ENCODE measurements around the gene SLC25A18.
"Not testable (repeated sequence)": the region's sequence is repeated elsewhere in the genome, so short reads cannot be mapped to it uniquely, and the experiment has no call there.

Gene SLC25A18, protein sequence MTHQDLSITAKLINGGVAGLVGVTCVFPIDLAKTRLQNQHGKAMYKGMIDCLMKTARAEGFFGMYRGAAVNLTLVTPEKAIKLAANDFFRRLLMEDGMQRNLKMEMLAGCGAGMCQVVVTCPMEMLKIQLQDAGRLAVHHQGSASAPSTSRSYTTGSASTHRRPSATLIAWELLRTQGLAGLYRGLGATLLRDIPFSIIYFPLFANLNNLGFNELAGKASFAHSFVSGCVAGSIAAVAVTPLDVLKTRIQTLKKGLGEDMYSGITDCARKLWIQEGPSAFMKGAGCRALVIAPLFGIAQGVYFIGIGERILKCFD

DNA sequence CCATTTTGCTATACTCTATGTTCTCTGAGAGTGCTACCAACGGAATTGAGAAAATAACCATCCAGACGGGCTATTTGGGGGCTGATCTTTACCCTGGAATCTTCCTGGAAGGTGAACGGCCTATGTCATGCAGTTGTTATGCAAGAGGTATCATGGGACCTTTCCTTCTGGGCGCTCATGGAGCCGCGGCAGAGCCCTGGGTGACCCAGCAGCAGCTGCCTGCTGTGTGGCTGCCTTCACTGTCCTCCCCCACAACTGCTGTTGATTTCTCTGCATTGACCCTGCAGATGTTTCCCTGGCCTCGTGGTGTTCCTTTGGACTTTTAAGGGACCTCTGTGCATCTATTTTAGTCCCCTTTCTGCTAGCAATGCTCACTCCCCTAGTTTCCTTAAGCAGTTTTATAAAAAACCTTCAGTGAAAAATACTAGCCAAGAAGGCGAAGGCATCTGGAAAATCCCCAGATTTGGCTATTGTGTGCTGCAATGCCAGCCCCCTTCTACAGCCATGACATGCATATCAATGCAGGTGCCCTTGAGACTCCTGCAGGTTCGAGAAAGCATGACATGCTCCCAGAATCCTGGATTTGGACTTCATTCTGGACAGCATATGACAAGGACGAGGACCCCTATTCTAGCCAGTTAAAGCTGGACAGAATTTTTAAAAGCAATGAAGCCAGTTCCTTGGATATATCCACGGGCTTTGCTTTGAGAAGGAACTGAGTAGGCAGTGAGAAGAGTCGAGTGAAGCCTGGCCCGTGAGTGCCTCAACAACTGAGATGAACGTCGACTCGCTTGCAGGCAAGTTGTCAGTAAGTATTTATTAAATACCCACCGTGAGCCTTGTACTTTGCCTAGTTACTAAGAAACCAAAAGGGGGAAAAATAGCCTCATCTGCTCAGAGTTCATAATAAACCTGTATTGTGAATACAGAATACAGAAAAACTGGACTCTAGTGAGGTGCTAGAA is at the start of gene SLC25A18:
Gene SLC25A18 (plus strand): TSS at position 593 of the 965 bp plus-strand sequence. CDS start 16,447 bp downstream, outside the sequence.
- no peak for DNase-seq (ENCODE audit: extremely low read depth in 1 of 2, low read depth in 1 of 2)

DNA sequence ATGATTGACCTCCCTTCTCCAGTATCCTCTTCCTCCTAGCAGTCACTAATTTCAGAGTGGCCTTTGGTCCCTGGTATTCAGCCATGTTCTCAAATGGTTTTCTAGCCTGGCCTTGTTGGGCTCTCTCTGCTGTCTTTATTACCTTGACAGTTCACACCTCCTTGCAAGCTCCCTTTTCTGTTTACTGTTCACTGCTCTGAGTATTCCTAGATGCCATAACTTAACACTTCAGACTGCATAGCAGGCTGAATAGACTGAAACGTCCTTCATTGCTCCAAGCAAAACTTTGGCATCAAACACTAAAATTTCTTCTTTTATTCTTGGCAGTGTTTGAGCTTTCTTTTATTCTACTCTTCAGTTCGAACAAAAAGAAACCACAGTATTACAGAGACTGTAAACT is 49.7 kb upstream of the SLC25A18 start:
- DNase-seq (ENCODE audit: extremely low read depth in 1 of 2, low read depth in 1 of 2): no peak

DNA sequence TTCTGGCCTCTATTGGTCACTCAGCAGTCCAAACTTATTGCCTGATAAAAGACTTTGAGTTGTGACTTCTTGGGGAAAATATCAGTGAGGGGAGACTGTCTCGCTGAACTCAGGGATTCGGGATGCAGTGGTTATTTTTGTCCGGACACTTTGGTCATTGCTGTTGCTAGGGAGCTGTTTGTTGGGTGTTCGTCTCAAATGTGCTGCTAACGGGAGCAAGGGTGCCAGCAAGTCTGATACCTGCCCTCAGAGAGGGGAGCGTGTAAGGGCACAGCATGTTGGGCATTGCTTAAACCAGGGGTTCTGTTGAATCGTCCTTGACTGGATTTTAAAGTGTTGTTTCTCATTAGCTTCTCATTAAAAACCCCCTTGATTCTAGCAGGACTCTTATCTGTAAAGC is 49.2 kb upstream of the SLC25A18 start:
- DNase-seq (ENCODE audit: extremely low read depth in 1 of 2, low read depth in 1 of 2): no peak

DNA sequence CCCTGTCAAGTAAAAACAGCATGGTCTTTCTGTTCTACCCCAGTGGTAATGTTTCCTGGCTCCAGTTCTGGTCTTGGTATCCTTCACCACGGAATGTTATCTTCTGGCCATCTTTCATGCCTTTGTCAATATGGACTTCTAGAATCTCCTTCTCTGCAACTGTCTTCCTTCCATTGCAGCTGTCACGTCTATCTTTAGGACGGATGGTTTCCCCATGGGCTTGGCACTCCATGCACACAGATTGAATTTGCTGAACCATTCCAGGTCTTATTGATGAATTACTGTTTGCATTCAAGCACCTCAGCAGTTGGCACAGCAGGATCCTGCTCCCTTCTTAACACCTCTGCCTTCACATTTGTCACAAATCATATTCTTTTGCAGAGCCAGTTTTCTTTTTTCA is 44.9 kb upstream of the SLC25A18 start:
- no peak for DNase-seq (ENCODE audit: extremely low read depth in 1 of 2, low read depth in 1 of 2)

DNA sequence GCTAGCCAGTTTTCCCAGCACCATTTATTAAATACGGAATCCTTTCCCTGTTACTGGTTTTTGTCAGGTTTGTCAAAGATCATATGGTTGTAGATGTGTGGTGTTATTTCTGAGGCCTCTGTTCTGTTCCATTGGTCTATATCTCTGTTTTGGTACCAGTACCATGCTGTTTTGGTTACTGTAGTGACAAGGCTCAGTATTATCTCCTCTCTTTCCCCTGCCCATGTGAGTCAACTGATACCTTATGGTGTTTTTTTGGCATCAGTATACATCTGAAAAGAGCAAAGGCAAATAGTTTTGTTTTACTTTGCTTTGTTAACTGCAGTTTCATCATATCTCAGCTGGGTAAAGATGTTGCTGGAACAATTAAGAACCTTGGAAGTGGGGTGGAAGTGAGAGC is 41.3 kb upstream of the SLC25A18 start:
- DNase-seq (ENCODE audit: extremely low read depth in 1 of 2, low read depth in 1 of 2): not testable (repeated sequence)

DNA sequence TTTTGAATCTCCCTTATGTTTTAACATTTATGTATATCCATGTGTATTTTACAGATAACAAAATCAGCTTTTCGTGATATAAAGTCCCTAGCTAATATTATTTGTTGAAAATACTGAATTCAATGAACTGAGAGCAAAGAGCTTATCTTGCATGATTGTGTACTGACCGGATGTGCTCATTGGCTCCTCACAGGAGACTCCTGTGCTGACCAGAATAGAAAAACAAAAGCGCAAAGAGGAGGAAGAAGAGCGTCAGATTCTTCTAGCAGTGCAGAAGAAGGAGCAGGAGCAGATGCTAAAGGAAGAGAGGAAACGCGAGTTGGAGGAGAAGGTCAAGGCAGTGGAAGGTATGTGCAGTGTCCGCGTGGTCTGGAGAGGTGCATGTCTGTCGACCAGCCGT is 39.4 kb upstream of the SLC25A18 start:
- no peak for DNase-seq (ENCODE audit: extremely low read depth in 1 of 2, low read depth in 1 of 2)

DNA sequence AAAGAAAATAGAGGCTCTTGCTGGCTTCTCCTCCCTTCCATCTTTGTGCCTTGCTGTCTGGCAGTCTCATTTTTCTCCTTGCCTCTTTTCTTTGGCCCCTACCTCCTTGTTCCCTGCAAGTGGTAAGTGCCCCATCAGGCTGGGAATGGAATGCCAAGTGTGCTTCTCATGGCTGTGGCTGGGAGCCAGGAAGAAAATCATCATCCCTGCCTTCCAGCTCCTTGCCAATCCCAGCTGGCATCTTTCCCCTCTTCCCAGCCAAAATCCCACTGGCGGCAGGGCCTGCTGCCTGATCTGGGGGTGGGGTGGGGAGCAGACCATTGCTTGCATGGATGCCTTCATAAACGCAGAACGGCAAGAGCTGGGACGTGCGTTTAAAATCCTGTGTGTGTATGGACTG is 27.0 kb upstream of the SLC25A18 start:
- no peak for DNase-seq (ENCODE audit: extremely low read depth in 1 of 2, low read depth in 1 of 2)

DNA sequence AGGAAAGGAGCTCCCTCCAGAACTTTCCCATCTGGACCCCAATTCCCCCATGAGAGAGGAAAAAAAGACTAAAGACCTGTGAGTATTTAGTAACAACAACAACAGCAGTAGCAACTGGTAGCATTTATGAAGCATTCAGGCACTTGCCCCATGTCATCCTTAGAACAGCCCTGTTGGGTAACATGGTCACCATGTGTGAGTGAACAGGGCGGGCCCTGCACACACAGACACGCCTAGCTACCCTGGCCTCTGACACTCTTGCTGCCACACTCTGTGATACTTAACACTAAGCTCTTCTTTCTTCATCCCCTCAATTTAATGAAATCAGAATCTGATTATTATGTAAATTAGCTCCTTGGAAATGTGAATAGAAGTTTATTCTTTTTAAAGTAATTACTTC is 26.1 kb upstream of the SLC25A18 start:
- no peak for DNase-seq (ENCODE audit: extremely low read depth in 1 of 2, low read depth in 1 of 2)

DNA sequence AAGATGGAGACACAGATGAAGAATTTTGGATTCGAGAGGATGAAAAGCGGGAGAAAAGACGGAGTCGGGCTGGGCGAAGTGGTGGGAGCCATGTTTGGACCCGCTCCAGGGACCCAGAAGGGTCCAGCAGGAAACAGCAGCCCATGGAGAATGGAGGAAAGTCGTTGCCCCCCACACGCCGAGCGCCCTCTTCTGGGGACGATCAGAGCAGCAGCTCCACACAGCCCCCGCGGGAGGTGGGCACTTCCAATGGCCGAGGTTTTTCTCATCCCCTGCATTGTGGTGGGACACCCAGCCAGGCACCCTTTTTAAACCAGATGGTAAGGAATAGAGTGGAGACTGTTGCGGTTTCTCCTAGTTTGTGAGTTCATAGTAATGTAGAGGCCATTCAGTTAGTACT is 22.8 kb upstream of the SLC25A18 start:
- no peak for DNase-seq (ENCODE audit: extremely low read depth in 1 of 2, low read depth in 1 of 2)

DNA sequence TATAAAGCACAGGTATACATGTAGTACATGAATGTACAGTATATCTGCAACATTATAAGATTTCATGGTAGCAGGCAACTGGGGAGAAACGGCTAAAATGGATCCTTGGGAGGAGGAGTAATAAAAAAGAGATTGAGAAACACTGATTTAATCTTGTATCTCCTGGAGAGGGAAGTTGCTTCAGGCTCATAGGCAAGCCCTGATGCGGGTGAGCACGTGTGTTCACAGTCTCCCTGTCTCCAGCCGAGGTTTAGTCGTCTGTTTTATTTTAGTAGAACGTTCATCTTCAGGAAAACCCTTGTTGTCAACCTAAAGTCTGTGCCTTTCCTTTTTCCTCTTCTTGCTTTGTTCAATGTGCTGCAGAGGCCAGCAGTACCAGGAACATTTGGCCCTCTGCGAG is 21.8 kb upstream of the SLC25A18 start:
- DNase-seq (ENCODE audit: extremely low read depth in 1 of 2, low read depth in 1 of 2): no peak

DNA sequence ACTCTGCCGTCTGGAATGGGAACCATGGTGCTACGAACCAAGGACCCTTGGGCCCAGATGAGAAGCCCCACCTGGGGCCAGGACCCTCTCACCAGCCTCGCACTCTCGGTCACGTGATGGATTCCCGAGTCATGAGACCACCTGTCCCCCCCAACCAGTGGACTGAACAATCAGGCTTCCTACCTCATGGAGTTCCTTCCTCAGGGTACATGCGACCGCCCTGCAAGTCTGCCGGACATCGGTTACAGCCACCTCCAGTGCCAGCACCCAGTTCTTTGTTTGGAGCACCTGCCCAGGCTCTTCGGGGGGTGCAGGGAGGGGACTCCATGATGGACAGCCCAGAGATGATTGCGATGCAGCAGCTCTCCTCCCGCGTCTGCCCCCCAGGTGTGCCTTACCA is 20.8 kb upstream of the SLC25A18 start:
- no peak for DNase-seq (ENCODE audit: extremely low read depth in 1 of 2, low read depth in 1 of 2)

DNA sequence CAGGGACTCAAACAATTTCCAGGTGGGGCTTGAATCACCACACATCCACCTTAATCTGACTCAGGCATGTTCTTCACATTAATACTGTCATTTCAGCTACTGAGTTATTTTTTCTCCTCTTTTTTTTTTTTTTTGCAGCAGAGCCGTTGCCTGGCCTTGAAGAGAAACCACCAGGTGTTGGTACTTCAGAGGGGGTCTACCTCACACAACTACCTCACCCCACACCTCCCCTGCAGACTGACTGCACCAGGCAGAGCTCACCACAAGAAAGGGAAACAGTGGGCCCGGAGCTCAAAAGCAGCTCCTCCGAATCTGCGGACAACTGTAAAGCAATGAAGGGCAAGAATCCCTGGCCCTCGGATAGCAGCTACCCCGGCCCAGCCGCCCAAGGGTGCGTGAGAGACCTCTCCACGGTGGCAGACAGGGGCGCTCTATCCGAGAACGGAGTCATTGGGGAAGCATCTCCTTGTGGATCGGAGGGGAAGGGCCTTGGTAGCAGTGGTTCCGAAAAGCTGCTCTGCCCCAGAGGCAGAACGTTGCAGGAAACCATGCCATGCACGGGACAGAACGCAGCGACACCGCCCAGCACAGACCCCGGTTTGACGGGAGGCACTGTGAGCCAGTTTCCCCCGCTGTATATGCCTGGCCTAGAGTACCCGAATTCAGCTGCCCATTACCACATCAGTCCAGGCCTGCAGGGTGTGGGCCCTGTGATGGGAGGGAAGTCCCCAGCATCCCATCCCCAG is 15.1 kb upstream of the SLC25A18 start:
- no peak for DNase-seq (ENCODE audit: extremely low read depth in 1 of 2, low read depth in 1 of 2)

DNA sequence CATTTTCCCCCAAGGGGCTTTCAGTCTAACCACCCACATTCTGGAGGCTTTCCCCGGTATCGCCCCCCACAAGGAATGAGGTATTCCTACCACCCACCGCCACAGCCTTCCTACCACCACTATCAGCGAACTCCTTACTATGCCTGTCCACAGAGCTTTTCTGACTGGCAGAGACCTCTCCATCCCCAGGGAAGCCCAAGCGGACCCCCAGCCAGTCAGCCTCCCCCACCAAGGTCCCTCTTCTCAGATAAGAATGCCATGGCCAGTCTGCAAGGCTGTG is 14.6 kb upstream of the SLC25A18 start:
- DNase-seq (ENCODE audit: extremely low read depth in 1 of 2, low read depth in 1 of 2): no peak

DNA sequence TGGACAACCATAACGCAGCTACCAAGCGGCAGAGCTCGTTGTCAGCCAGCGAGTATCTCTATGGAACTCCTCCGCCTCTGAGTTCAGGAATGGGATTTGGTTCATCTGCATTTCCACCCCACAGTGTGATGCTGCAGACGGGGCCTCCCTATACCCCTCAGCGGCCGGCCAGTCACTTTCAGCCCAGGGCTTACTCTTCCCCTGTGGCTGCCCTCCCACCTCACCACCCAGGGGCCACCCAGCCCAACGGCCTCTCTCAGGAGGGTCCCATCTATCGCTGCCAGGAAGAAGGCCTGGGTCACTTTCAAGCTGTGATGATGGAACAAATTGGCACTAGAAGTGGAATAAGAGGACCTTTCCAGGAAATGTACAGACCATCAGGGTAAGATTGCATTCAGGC is 14.1 kb upstream of the SLC25A18 start:
- no peak for DNase-seq (ENCODE audit: extremely low read depth in 1 of 2, low read depth in 1 of 2)

DNA sequence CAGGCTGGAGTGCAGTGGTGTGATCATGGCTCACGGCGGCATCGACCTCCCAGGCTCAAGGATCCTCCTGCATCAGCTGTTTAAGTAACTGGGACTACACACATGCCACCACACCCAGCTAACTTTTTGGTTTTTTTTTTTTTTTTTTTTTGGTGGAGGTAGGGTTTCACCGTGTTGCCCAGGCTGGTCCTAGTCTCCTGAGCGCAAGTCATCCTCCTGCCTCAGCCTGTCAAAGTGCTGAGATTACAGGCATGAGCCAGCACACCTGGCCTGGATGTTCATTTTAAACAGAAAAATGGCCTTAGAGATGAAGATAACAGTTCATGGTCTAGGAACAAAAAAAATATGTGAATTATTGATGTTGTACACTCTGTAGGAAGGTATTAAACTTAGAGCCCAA is 13.6 kb upstream of the SLC25A18 start:
- DNase-seq (ENCODE audit: extremely low read depth in 1 of 2, low read depth in 1 of 2): no peak

DNA sequence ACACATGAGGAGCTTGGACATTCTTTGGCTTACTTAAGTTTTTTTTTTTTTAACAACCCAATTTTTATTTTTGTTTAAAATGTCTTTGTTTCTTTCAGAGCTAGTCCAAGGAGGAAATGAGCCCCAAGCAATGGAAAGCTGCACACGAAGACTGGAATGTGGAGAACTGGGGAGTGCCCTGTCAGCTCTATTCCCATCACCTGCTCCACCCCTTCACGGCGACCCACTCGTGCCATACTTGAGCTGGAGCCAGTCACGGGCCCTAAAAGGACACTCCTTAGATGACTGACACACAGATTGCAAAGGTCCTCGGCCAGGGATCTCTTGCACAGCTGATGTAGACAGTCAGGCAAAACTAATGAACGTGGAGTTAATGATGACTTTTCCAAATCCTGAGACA is 10.6 kb upstream of the SLC25A18 start:
- no peak for DNase-seq (ENCODE audit: extremely low read depth in 1 of 2, low read depth in 1 of 2)

DNA sequence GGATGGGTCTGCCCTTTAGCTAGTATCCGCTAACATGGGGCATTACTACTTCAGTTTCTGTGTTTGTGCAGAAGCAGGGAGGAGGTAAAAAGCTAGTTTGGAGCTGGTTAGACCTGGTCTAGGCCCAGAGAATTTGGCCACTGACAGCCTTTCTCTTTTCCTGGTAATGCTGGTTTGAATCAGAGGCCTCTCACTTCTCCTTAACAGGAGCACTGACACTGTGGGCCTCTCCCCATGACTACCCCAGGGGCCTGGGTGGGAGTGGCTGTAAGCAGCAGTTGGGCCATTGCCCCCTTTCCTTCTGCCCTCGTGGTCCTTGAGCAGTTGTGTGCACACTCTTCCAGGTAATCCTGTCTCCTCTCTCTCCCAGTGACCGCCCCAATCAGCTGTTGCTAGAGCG is 8.5 kb upstream of the SLC25A18 start:
- no peak for DNase-seq (ENCODE audit: extremely low read depth in 1 of 2, low read depth in 1 of 2)

DNA sequence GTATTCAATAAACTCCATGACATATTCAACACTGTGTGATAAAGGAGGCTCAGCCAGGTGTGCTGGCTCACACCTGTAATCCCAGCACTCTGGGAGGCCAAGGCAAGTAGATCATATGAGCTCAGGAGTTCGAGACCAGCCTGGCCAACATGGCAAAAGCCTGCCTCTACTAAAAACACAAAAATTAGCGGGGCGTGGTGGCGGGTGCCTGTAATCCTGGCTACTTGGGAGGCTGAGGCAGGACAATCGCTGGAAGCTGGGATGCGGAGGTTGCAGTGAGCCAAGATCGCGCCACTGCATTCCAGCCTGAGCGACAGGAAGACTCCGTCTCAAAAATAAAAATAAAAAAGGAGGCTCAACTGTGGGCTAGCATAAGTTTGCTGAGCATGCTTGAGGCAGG is 4.1 kb upstream of the SLC25A18 start:
- DNase-seq (ENCODE audit: extremely low read depth in 1 of 2, low read depth in 1 of 2): no peak

DNA sequence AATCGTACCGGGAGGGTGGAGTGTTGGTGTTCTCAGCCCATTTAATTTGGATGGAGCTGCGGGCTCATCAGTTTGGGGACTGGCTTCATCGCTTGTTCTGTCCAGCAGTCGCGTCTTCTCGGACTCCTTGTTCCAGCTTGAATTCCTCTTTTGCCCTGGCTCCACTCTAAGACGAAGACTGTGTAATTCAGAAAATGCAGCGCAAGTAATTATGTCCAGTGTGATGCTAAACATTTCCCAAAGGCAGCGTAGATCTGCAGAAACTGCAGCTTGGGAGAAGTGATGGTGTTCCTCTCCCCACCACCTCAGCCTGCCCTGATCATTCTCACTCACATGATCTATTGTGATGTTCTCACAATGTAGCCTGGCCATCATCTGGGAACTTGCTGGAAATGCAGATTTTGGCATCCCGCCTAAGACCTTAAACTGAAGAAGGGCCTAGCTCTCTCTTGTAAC is 666 bp downstream of the SLC25A18 start:
- DNase-seq (ENCODE audit: extremely low read depth in 1 of 2, low read depth in 1 of 2): no peak

DNA sequence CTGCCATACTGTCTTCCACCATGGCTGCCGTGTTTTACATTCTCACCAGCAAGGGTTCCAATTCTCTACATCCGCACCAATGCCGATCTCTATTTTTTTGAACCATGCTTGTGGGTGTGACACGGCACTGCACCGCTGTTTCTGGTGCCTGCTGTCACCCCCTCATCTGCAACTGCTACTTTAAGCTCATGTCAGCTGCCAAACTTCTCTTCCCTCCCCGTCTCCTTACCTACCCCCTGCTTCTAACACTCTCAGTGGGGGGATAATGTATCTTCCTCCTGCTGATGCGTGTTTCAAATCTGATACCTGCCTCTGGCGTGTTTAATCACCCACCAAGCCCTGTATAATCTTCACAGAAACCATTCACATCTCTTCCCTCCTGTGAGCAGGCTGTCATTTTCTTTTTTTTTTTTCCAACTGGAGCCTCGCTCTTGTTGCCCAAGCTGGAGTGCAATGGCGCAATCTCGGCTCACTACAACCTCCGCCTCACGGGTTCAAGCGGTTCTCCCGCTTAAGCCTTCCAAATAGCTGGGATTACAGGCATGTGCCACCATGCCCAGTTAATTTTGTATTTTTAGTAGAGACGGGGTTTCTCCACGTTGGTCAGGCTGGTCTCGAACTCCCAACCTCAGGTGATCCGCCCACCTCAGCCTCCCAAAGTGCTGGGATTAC is 2.9 kb downstream of the SLC25A18 start:
- not testable (repeated sequence) for DNase-seq (ENCODE audit: extremely low read depth in 1 of 2, low read depth in 1 of 2)

DNA sequence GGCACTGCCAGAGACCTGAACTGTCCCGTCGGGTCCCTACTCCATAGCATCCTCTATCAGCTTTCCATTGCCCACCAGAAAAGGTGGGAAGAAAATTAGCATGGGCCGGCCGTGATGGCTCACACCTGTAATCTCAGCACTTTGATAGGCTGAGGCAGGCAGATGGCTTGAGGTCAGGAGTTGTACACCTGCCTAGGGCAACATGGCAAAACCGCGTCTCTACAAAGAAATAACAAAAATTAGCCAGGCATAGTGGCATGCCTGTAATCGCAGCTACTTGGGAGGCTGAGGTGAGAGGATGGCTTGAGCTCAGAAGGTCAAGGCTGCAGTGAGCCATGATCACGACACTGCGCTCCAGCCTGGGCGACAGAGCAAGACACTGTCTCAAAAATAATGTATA is 3.5 kb downstream of the SLC25A18 start:
- no peak for DNase-seq (ENCODE audit: extremely low read depth in 1 of 2, low read depth in 1 of 2)

All from activated CD8-positive, alpha-beta memory T cell treated with anti-CD3 and anti-CD28 coated beads for 1 hour (primary cell).